ENCODE data around the gene SH3BP5L. TPM values are rescaled to one million over a fixed set of nuclear protein-coding genes. Genes with fewer than 3 reads are reported as not detected.
A peak's percentile ranks its signal among the peaks of the same experiment; 100 is the strongest.

The SH3BP5L gene
- total and polyA plus RNA-seq, 10 of the 15 experiments (the other 5 are each of a cell fraction or from before 2014, with no cell fraction given): 1.1 to 22.8 (median 10.9) TPM

DNA sequence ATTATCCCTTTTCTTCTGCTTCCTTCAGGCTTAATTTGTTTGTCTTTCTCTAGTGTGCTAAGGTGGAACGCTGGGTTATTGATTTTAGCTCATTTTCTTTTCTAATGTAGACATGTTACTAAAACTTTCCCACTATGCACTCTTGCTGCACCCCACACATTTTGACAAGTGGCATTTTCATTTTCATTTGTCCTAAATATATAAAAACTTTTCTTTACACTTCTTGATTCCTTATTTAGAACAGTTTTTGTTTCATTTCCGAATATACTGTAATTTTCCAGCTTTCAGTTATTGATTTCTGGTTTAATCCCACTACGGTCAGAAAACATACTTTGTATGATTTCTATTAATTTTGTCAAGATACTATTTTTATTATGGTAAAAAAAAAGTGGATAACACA, 25.3 kb downstream of the SH3BP5L start:
- peak; percentile 13; the same call in 1 of the 3 replicates for ATAC-seq
- peaks cover 7% of the 10 kb centered on the region; the same call in 2 of the 3 replicates for H3K9me3 ChIP-seq (replicated peaks; ENCODE audit: control insufficient read depth, insufficient read depth, low read length)
- intact Hi-C loops (cut with micrococcal nuclease; ENCODE audit: unreplicated experiment): loop anchor here (5.0 kb wide), 1 partner anchor 148 kb away; no protein-coding TSS in a partner anchor
- no peak overlapping the region for H3K9ac ChIP-seq (ENCODE audit: control insufficient read depth, insufficient read depth, low read length)
- CTCF ChIA-PET: interaction anchor here (1.0 to 1.5 kb wide), 6 partner anchors 21 to 557 kb away, joined by 3 to 6 read pairs (median 3); no protein-coding TSS in a partner anchor
- H2AFZ ChIP-seq (ENCODE audit: control insufficient read depth, low read depth, low read length): no peak overlapping the region
- H3K27me3 ChIP-seq (replicated peaks in 1 of 2; ENCODE audit: control insufficient read depth in 2 of 2, insufficient read depth in 2 of 2, low read length in 1 of 2): no peaks in the 10 kb centered on the region
- SMC1A ChIA-PET (ENCODE audit: uncharacterized antibody, unreplicated experiment): interaction anchor here (0.7 to 1.5 kb wide), 8 partner anchors 14 to 557 kb away, joined by 3 to 8 read pairs (median 3); no protein-coding TSS in a partner anchor
- no peak for FAIRE-seq
- in situ Hi-C loops (cut with MboI): no loop called here
- no peak overlapping the region for H3K27ac ChIP-seq (ENCODE audit: control insufficient read depth, insufficient read depth)
- H3K36me3 ChIP-seq (ENCODE audit: control insufficient read depth in 2 of 2, insufficient read depth in 2 of 2, low read length in 1 of 2): no peaks in the 10 kb centered on the region
- RAD21 ChIA-PET (ENCODE audit: unreplicated experiment): interaction anchor here (0.6 to 1.7 kb wide), 6 partner anchors 10 to 113 kb away, joined by 3 to 4 read pairs (median 4); no protein-coding TSS in a partner anchor
- peak; percentile 20 for DNase-seq (ENCODE audit: low read depth, low spot score)
- H3K79me2 ChIP-seq (ENCODE audit: control insufficient read depth, insufficient read depth, low read length): no peaks in the 10 kb centered on the region
- no peaks in the 10 kb centered on the region for H4K20me1 ChIP-seq (ENCODE audit: control insufficient read depth, insufficient read depth)
- TF ChIP-seq CBX5 (IDR thresholded peaks at IDR 0.05; ENCODE audit: low read depth): 0 out of 2 replicates have a peak, but pooled peaks have one; percentile 33
- no peak for TF ChIP-seq CBX3 (IDR thresholded peaks at IDR 0.05; ENCODE audit: borderline replicate concordance, low read depth)
- no peak for TF ChIP-seq SRF (IDR thresholded peaks at IDR 0.05; ENCODE audit: low read depth in 2 of 2, low read length in 2 of 2)
- TF ChIP-seq NFIC (IDR thresholded peaks at IDR 0.05; ENCODE audit: low read depth, low read length): peak; percentile 46; the same call in 1 of the 2 replicates
- peak; percentile 72 for TF ChIP-seq MEF2A (IDR thresholded peaks at IDR 0.05; ENCODE audit: insufficient read depth, low read depth, low read length)
- TF ChIP-seq, protein P1, sequence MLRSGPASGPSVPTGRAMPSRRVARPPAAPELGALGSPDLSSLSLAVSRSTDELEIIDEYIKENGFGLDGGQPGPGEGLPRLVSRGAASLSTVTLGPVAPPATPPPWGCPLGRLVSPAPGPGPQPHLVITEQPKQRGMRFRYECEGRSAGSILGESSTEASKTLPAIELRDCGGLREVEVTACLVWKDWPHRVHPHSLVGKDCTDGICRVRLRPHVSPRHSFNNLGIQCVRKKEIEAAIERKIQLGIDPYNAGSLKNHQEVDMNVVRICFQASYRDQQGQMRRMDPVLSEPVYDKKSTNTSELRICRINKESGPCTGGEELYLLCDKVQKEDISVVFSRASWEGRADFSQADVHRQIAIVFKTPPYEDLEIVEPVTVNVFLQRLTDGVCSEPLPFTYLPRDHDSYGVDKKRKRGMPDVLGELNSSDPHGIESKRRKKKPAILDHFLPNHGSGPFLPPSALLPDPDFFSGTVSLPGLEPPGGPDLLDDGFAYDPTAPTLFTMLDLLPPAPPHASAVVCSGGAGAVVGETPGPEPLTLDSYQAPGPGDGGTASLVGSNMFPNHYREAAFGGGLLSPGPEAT (IDR thresholded peaks at IDR 0.05; ENCODE audit: low read depth): peak; percentile 40; the same call in 1 of the 2 replicates
- TF ChIP-seq IKZF2 (IDR thresholded peaks at IDR 0.05): peak; percentile 31 to 37; a peak in 2 of 4 replicates
- TF ChIP-seq SMC3 (IDR thresholded peaks at IDR 0.05; ENCODE audit: borderline replicate concordance, low read length): no peak
- 0 out of 2 replicates have a peak, but pooled peaks have one; percentile 19 for TF ChIP-seq IKZF1 (conservative IDR thresholded peaks at IDR 0.05)
- TF ChIP-seq MEF2B (IDR thresholded peaks at IDR 0.05; ENCODE audit: partially characterized antibody, poor library complexity, severe bottlenecking): peak; percentile 66
- TF ChIP-seq, protein P2, sequence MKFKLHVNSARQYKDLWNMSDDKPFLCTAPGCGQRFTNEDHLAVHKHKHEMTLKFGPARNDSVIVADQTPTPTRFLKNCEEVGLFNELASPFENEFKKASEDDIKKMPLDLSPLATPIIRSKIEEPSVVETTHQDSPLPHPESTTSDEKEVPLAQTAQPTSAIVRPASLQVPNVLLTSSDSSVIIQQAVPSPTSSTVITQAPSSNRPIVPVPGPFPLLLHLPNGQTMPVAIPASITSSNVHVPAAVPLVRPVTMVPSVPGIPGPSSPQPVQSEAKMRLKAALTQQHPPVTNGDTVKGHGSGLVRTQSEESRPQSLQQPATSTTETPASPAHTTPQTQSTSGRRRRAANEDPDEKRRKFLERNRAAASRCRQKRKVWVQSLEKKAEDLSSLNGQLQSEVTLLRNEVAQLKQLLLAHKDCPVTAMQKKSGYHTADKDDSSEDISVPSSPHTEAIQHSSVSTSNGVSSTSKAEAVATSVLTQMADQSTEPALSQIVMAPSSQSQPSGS (IDR thresholded peaks at IDR 0.05; ENCODE audit: low read length): 0 out of 2 replicates have a peak, but pooled peaks have one; percentile 17
- H3K4me1 ChIP-seq (ENCODE audit: control insufficient read depth, insufficient read depth, low read length): peaks cover 15% of the 10 kb centered on the region
- no peak overlapping the region for H3K4me3 ChIP-seq
- 32% methylated on average over 3 of the region's 3 CpGs for WGBS (ENCODE audit: insufficient coverage, insufficient replicate concordance, low lambda C conversion rate, missing lambda C conversion rate)
- peak overlapping the region; percentile 43 for H3K4me2 ChIP-seq (ENCODE audit: control insufficient read depth, insufficient read depth)
- POLR2A ChIA-PET: interaction anchor here (1.0 kb wide), 1 partner anchor 9 kb away, joined by 4 read pairs; no protein-coding TSS in a partner anchor
- no TSS peak for BruUV-seq (replicated peaks)
